HepG2 (cell line): ENCODE measurements around the gene TNC. TPM values are rescaled to one million over a fixed set of nuclear protein-coding genes. Genes with fewer than 3 reads are reported as not detected.
A peak's percentile ranks its signal among the peaks of the same experiment; 100 is the strongest.

Source experiments
- ATAC-seq: fragments of 200-7000 bp; cut with Tn5 transposase; 3 replicates; pipeline ENCODE4 v1.9.1; 2020; ENCODE audit warnings: mild to moderate bottlenecking, moderate library complexity
- BruUV-seq: library from RNA; stranded (reverse); fragments of 400-500 nt; replicated peaks from 2 replicates; lab custom pipeline; 2021; lab: Mats Ljungman, UMichigan
- CTCF ChIA-PET: fragments of 300-600 bp; formaldehyde crosslinking; extraction: SDS; loops from one replicate; lab custom pipeline; 2021; ENCODE audit warnings: low total read pairs, inconsistent platforms, low intra/inter-chr PET ratio; lab: Yijun Ruan, JAX
- POLR2A ChIA-PET: fragments of 350-600 bp; sonication (Branson Sonifier 250); formaldehyde crosslinking; loops from one replicate; lab custom pipeline; 2020; ENCODE audit warnings: antibody characterized with exemption, inconsistent platforms; lab: Yijun Ruan, JAX
- DNase-seq: peaks from one replicate; pipeline ENCODE4 v3.0.0-alpha.2; 2015; ENCODE audit warnings: low spot score
- FAIRE-seq: peaks from 3 replicates; lab custom pipeline; 2011; peaks lifted over from hg19 to GRCh38; lab: Jason Lieb, UNC
- H2AFZ ChIP-seq: one replicate; pipeline ENCODE4 v1.6.1; 2011; ENCODE audit warnings: low read length, inconsistent platforms
- H3K27ac ChIP-seq: fragments of 300-600 bp; 3 replicates; pipeline ENCODE4 v1.8.0; 2011; ENCODE audit warnings: mixed run types, mild to moderate bottlenecking, mixed read lengths, low read length, inconsistent platforms; ENCODE audit not compliant: insufficient read depth; ENCODE audit errors: extremely low read length
- H3K27me3 ChIP-seq, 2 experiments: fragments of 200-600 bp in 1 of 2; 2 replicates in 1 of 2; 3 replicates in 1 of 2; pipeline versions ENCODE4 v1.6.0 to v1.8.0; 2011; ENCODE audit warnings: low read length in 2 of 2, mild to moderate bottlenecking in 2 of 2, moderate library complexity in 2 of 2, inconsistent platforms in 1 of 2; ENCODE audit not compliant: insufficient read depth in 2 of 2, control insufficient read depth in 1 of 2
- H3K36me3 ChIP-seq, 2 experiments: fragments of 200-600 bp in 1 of 2; replicated peaks in 1 of 2; 2 replicates in 1 of 2; 3 replicates in 1 of 2; pipeline versions ENCODE4 v1.5.1 to v1.8.0; 2011; ENCODE audit warnings: low read length in 2 of 2, inconsistent platforms in 1 of 2; ENCODE audit not compliant: insufficient read depth in 2 of 2, control insufficient read depth in 1 of 2
- H3K4me1 ChIP-seq: 2 replicates; pipeline ENCODE4 v1.5.1; 2012; ENCODE audit warnings: low read length, inconsistent platforms; ENCODE audit not compliant: insufficient read depth
- H3K4me2 ChIP-seq: 2 replicates; pipeline ENCODE4 v1.6.0; 2011; ENCODE audit warnings: low read depth, low read length, inconsistent platforms
- H3K4me3 ChIP-seq, 3 experiments: fragments of 200-600 bp in 1 of 3; sonication (generic), shearing (Covaris generic) in 1 of 3; replicated peaks in 1 of 3; 2 replicates each; pipeline ENCODE4 v1.5.1; 2011 to 2016; ENCODE audit warnings: low read length in 3 of 3, inconsistent platforms in 2 of 3, low read depth in 2 of 3, mild to moderate bottlenecking in 2 of 3, control low read depth in 1 of 3, mixed read lengths in 1 of 3; ENCODE audit not compliant: insufficient read depth in 1 of 3
- H3K79me2 ChIP-seq: one replicate; pipeline ENCODE4 v1.6.1; 2011; ENCODE audit warnings: low read length, inconsistent platforms; ENCODE audit not compliant: insufficient read depth
- H3K9ac ChIP-seq: 2 replicates; pipeline ENCODE4 v1.6.0; 2011; ENCODE audit warnings: mild to moderate bottlenecking, low read depth, low read length, inconsistent platforms; ENCODE audit not compliant: insufficient read depth
- H3K9me3 ChIP-seq: 2 replicates; pipeline ENCODE4 v1.5.1; 2012; ENCODE audit warnings: mild to moderate bottlenecking, low read length
- H4K20me1 ChIP-seq: 2 replicates; pipeline ENCODE4 v1.6.0; 2011; ENCODE audit warnings: inconsistent platforms, mild to moderate bottlenecking, low read length, moderate library complexity; ENCODE audit not compliant: insufficient read depth
- FOXO1 ChIP-seq: sonication (generic); formaldehyde crosslinking; IDR thresholded peaks from 2 replicates; pipeline ENCODE4 v1.4.0; 2020; ENCODE audit warnings: missing genetic modification reagents
- KLF13 ChIP-seq: sonication (generic); formaldehyde crosslinking; IDR thresholded peaks from 2 replicates; pipeline ENCODE4 v1.4.0; 2020; ENCODE audit warnings: mild to moderate bottlenecking, missing genetic modification reagents
- NFE2L2 ChIP-seq: fragments of 150-350 bp; IDR thresholded peaks from 2 replicates; pipeline ENCODE4 v1.6.1; 2014; ENCODE audit warnings: low read length
- PRMT3 ChIP-seq: sonication (generic); formaldehyde crosslinking; IDR thresholded peaks from 2 replicates; pipeline ENCODE4 v1.8.1; 2022; ENCODE audit warnings: low read depth, mild to moderate bottlenecking, moderate library complexity, missing genetic modification reagents, borderline replicate concordance
- STAT5B ChIP-seq: sonication (generic); formaldehyde crosslinking; IDR thresholded peaks from 2 replicates; pipeline ENCODE4 v1.4.0; 2020; ENCODE audit warnings: missing genetic modification reagents
- ZNF350 ChIP-seq: sonication (generic); formaldehyde crosslinking; IDR thresholded peaks from 2 replicates; pipeline ENCODE4 v1.4.0; 2020; ENCODE audit warnings: mild to moderate bottlenecking, low read depth, missing genetic modification reagents, borderline replicate concordance
- ZNF547 ChIP-seq: sonication (generic); formaldehyde crosslinking; IDR thresholded peaks from 2 replicates; pipeline ENCODE4 v1.5.1; 2020; ENCODE audit warnings: mild to moderate bottlenecking, missing genetic modification reagents
- ZNF563 ChIP-seq: sonication (generic); formaldehyde crosslinking; IDR thresholded peaks from 2 replicates; pipeline ENCODE4 v1.8.0; 2022; ENCODE audit warnings: mild to moderate bottlenecking, moderate library complexity, missing genetic modification reagents
- ZNF788 ChIP-seq: sonication (generic); formaldehyde crosslinking; IDR thresholded peaks from 2 replicates; pipeline ENCODE4 v1.5.0; 2020; ENCODE audit warnings: mild to moderate bottlenecking, missing genetic modification reagents, borderline replicate concordance
- WGBS: methylation state at CpG from one replicate; pipeline ENCODE4 v1.1.6; 2017; ENCODE audit warnings: low lambda C conversion rate; 5-methylcytosine and 5-hydroxymethylcytosine counted together
- in situ Hi-C: cut with HindIII; loops from 2 replicates; pipeline ENCODE4 v1.10.0; 2017; ENCODE audit warnings: low pct_unique_long_range_greater_than_20kb; ENCODE audit not compliant: extremely low pct_ligation_motif_present
- intact Hi-C: fragments of 100-400 bp; cut with micrococcal nuclease; formaldehyde crosslinking; loops from one replicate; pipeline ENCODE4 v1.10.0; 2022; ENCODE audit not compliant: unreplicated experiment
- polyA plus RNA-seq, 8 experiments: library from polyadenylated mRNA; depleted of rRNA in 3 of 8; stranded (reverse) in 7 of 8; unstranded in 1 of 8; fragments of >200 nt; fragmentation: Illumina TruSeq in 4 of 8; extraction: Trizol in 4 of 8; gene quantifications; 2 replicates each; pipeline versions ENCODE4 v1.2.1 to v1.2.3, GENCODE V29; 2011 to 2016; ENCODE audit warnings: low read depth in 4 of 8, missing spikeins in 1 of 8, mixed read lengths in 1 of 8; ENCODE audit not compliant: insufficient read depth in 1 of 8
- total RNA-seq, 5 experiments: library from RNA; depleted of rRNA; stranded (reverse); fragments of >200 nt; fragmentation: Illumina TruSeq; extraction: Trizol; gene quantifications; 2 replicates each; pipeline ENCODE4 v1.2.3, GENCODE V29; 2016; ENCODE audit warnings: low read depth in 1 of 5
- TF ChIP-seq, protein P1 (sequence below): sonication (generic); formaldehyde crosslinking; IDR thresholded peaks from 2 replicates; pipeline ENCODE4 v1.5.0; 2020; ENCODE audit warnings: mild to moderate bottlenecking, missing genetic modification reagents, borderline replicate concordance
- TF ChIP-seq, protein P2 (sequence below), 2 experiments: IDR thresholded peaks; 2 replicates each; pipeline ENCODE4 v1.6.1; 2011 to 2012; ENCODE audit warnings: low read length in 2 of 2, borderline replicate concordance in 1 of 2, low read depth in 1 of 2, mild to moderate bottlenecking in 1 of 2, moderate library complexity in 1 of 2
- TF ChIP-seq, protein P3 (sequence below): sonication (generic); formaldehyde crosslinking; IDR thresholded peaks from 2 replicates; pipeline ENCODE4 v1.8.0; 2022; ENCODE audit warnings: missing genetic modification reagents, low read depth, mild to moderate bottlenecking, borderline replicate concordance

Gene TNC
- total and polyA plus RNA-seq, 2 of the 13 experiments (the other 11 are each of a cell fraction or from before 2014, with no cell fraction given) = not detected

GRCh38 chr9:115158661-115159481, 40.9 kb upstream of the TNC start:
- 41% methylated on average over 8 of the region's 8 CpGs for WGBS

GRCh38 chr9:115157245-115157674, 39.3 kb upstream of the TNC start:
- no TSS peak for BruUV-seq
- POLR2A ChIA-PET = no interaction called here
- H3K9ac ChIP-seq = no peak overlapping the region
- no peak overlapping the region for H3K27ac ChIP-seq
- intact Hi-C loops (no loop called here), in situ Hi-C loops (no loop called here)
- no peaks in the 10 kb centered on the region for H3K27me3 ChIP-seq
- FAIRE-seq (no peak), ATAC-seq (no peak), DNase-seq (no peak)
- H4K20me1 ChIP-seq = no peaks in the 10 kb centered on the region
- 0% methylated on average over 2 of the region's 2 CpGs for WGBS
- H3K36me3 ChIP-seq = no peaks in the 10 kb centered on the region
- CTCF ChIA-PET = no interaction called here
- no peak overlapping the region for H3K4me3 ChIP-seq
- H3K4me2 ChIP-seq = no peak overlapping the region
- H3K4me1 ChIP-seq = no peaks in the 10 kb centered on the region
- no peaks in the 10 kb centered on the region for H3K79me2 ChIP-seq
- no peak overlapping the region for H2AFZ ChIP-seq
- no peaks in the 10 kb centered on the region for H3K9me3 ChIP-seq
- TF ChIP-seq ZNF788 (CRISPR knock-in tag) (no peak), ZNF350 (CRISPR knock-in tag) (no peak), KLF13 (CRISPR knock-in tag) (no peak), PRMT3 (no peak), ZNF547 (CRISPR knock-in tag) (no peak), STAT5B (CRISPR knock-in tag) (no peak), FOXO1 (CRISPR knock-in tag) (no peak)
- TF ChIP-seq, protein P1, sequence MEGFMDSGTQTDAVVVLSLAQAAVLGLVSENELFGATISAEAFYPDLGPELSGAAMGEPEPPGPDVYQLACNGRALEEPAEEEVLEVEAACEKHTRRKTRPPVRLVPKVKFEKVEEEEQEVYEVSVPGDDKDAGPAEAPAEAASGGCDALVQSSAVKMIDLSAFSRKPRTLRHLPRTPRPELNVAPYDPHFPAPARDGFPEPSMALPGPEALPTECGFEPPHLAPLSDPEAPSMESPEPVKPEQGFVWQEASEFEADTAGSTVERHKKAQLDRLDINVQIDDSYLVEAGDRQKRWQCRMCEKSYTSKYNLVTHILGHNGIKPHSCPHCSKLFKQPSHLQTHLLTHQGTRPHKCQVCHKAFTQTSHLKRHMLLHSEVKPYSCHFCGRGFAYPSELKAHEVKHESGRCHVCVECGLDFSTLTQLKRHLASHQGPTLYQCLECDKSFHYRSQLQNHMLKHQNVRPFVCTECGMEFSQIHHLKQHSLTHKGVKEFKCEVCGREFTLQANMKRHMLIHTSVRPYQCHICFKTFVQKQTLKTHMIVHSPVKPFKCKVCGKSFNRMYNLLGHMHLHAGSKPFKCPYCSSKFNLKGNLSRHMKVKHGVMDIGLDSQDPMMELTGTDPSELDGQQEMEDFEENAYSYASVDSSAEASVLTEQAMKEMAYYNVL (CRISPR knock-in tag) = no peak
- TF ChIP-seq, protein P2, sequence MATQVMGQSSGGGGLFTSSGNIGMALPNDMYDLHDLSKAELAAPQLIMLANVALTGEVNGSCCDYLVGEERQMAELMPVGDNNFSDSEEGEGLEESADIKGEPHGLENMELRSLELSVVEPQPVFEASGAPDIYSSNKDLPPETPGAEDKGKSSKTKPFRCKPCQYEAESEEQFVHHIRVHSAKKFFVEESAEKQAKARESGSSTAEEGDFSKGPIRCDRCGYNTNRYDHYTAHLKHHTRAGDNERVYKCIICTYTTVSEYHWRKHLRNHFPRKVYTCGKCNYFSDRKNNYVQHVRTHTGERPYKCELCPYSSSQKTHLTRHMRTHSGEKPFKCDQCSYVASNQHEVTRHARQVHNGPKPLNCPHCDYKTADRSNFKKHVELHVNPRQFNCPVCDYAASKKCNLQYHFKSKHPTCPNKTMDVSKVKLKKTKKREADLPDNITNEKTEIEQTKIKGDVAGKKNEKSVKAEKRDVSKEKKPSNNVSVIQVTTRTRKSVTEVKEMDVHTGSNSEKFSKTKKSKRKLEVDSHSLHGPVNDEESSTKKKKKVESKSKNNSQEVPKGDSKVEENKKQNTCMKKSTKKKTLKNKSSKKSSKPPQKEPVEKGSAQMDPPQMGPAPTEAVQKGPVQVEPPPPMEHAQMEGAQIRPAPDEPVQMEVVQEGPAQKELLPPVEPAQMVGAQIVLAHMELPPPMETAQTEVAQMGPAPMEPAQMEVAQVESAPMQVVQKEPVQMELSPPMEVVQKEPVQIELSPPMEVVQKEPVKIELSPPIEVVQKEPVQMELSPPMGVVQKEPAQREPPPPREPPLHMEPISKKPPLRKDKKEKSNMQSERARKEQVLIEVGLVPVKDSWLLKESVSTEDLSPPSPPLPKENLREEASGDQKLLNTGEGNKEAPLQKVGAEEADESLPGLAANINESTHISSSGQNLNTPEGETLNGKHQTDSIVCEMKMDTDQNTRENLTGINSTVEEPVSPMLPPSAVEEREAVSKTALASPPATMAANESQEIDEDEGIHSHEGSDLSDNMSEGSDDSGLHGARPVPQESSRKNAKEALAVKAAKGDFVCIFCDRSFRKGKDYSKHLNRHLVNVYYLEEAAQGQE (IDR thresholded peaks at IDR 0.05; ENCODE audit: borderline replicate concordance in 1 of 2, low read depth in 1 of 2, low read length in 2 of 2) = no peak
- TF ChIP-seq, protein P3, sequence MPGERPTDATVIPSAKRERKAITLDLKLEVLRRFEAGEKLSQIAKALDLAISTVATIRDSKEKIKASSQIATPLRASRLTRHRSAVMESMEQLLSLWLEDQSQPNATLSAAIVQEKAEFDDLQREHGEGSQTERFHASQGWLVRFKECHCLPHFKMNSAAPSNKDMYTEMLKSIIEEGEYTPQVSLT = no peak

More at GRCh38 chr9:115158661-115159481, 40.9 kb upstream of the TNC start:
- no peak overlapping the region for H3K9ac ChIP-seq
- FAIRE-seq = no peak
- H3K4me1 ChIP-seq = no peaks in the 10 kb centered on the region
- no peak for ATAC-seq
- intact Hi-C loops (no loop called here), in situ Hi-C loops (no loop called here)
- no peaks in the 10 kb centered on the region for H3K79me2 ChIP-seq
- no peaks in the 10 kb centered on the region for H3K27me3 ChIP-seq
- DNase-seq = no peak
- BruUV-seq = no TSS peak
- ChIA-PET CTCF (no interaction called here), POLR2A (no interaction called here)
- no peaks in the 10 kb centered on the region for H4K20me1 ChIP-seq
- no peak overlapping the region for H3K4me2 ChIP-seq
- peak; percentile 63; the same call in 1 of the 2 replicates for TF ChIP-seq NFE2L2
- no peak for TF ChIP-seq ZNF563 (CRISPR knock-in tag)
- no peak overlapping the region for H3K4me3 ChIP-seq
- no peaks in the 10 kb centered on the region for H3K36me3 ChIP-seq
- H3K27ac ChIP-seq = no peak overlapping the region
- H3K9me3 ChIP-seq = no peaks in the 10 kb centered on the region
- H2AFZ ChIP-seq = no peak overlapping the region
